OCI-LY1 (cell line): ENCODE data around the gene SH3BP5.

ENCODE experiments used
- H2AFZ ChIP-seq: fragments of 200-600 bp; sonication (generic), shearing (Covaris generic); 2 replicates; pipeline ENCODE4 v1.6.0; 2014; ENCODE audit warnings: antibody characterized with exemption, mild to moderate bottlenecking, low read length
- H3F3A ChIP-seq: fragments of 200-600 bp; sonication (generic), shearing (Covaris generic); 2 replicates; pipeline ENCODE4 v1.6.0; 2014; ENCODE audit warnings: mild to moderate bottlenecking, antibody characterized with exemption, low read length, moderate library complexity; ENCODE audit not compliant: insufficient read depth
- H3K27ac ChIP-seq: fragments of 200-600 bp; sonication (generic); 2 replicates; pipeline ENCODE4 v1.5.1; 2014; ENCODE audit warnings: low read length, mixed run types, mild to moderate bottlenecking, low read depth; ENCODE audit not compliant: poor library complexity, severe bottlenecking
- H3K27me3 ChIP-seq: fragments of 200-600 bp; sonication (generic); 2 replicates; pipeline ENCODE4 v1.6.0; 2014; ENCODE audit warnings: antibody characterized with exemption, mild to moderate bottlenecking, low read length, moderate library complexity; ENCODE audit not compliant: insufficient read depth
- H3K36me3 ChIP-seq: fragments of 200-600 bp; sonication (generic); 2 replicates; pipeline ENCODE4 v1.6.1; 2014; ENCODE audit warnings: mild to moderate bottlenecking, antibody characterized with exemption, low read length, moderate library complexity, mixed read lengths; ENCODE audit not compliant: insufficient read depth
- H3K4me1 ChIP-seq: fragments of 200-600 bp; sonication (generic); 2 replicates; pipeline ENCODE4 v1.5.1; 2014; ENCODE audit warnings: mild to moderate bottlenecking, low read length, moderate library complexity; ENCODE audit not compliant: insufficient read depth, severe bottlenecking
- H3K4me2 ChIP-seq: fragments of 200-600 bp; sonication (generic), shearing (Covaris generic); 2 replicates; pipeline ENCODE4 v1.6.1; 2014; ENCODE audit warnings: low read length
- H3K4me3 ChIP-seq: fragments of 200-600 bp; sonication (generic); 2 replicates; pipeline ENCODE4 v1.5.1; 2014; ENCODE audit warnings: low read length, low read depth, mild to moderate bottlenecking, mixed read lengths; ENCODE audit not compliant: poor library complexity, severe bottlenecking
- H3K79me2 ChIP-seq: fragments of 200-600 bp; shearing (Covaris generic); 2 replicates; pipeline ENCODE4 v1.6.1; 2016; ENCODE audit warnings: mixed run types, low read length, mixed read lengths; ENCODE audit not compliant: insufficient read depth
- H3K9ac ChIP-seq: fragments of 200-600 bp; sonication (generic), shearing (Covaris generic); 2 replicates; pipeline ENCODE4 v1.6.1; 2014; ENCODE audit warnings: mild to moderate bottlenecking, low read length, mixed read lengths
- H3K9me2 ChIP-seq: fragments of 200-600 bp; sonication (generic), shearing (Covaris generic); 2 replicates; pipeline ENCODE4 v1.6.1; 2014; ENCODE audit warnings: low read depth, mild to moderate bottlenecking, low read length, mixed read lengths
- H3K9me3 ChIP-seq: fragments of 200-600 bp; shearing (Covaris generic); 2 replicates; pipeline ENCODE4 v1.6.1; 2014; ENCODE audit warnings: low read length, mixed read lengths
- H4K20me1 ChIP-seq: fragments of 200-600 bp; sonication (generic), shearing (Covaris generic); 2 replicates; pipeline ENCODE4 v1.6.0; 2016; ENCODE audit warnings: mild to moderate bottlenecking, low read length; ENCODE audit not compliant: insufficient read depth
- CTCF ChIP-seq: fragments of 200-600 bp; sonication (generic), shearing (Covaris generic); IDR thresholded peaks from 2 replicates; pipeline ENCODE4 v1.5.1; 2017; ENCODE audit warnings: mild to moderate bottlenecking, antibody characterized with exemption, low read length, moderate library complexity, mixed read lengths
- EZH2 ChIP-seq: fragments of 200-600 bp; sonication (generic), shearing (Covaris generic); IDR thresholded peaks from 2 replicates; pipeline ENCODE4 v1.8.0; 2017; ENCODE audit warnings: borderline replicate concordance, mixed run types, mild to moderate bottlenecking, antibody characterized with exemption, low read length, moderate library complexity, mixed read lengths

SH3BP5 gene

GRCh38 chr3:15286022-15286421 is 46.4 kb downstream of the SH3BP5 start:
- Histone ChIP-seq H2AFZ (no peak overlapping the region), H3K9ac (no peak overlapping the region), H3K27ac (no peak overlapping the region), H3K4me1 (peaks cover 5% of the 10 kb centered on the region), H3K4me2 (no peak overlapping the region), H3K9me3 (no peaks in the 10 kb centered on the region), H3K9me2 (no peaks in the 10 kb centered on the region), H4K20me1 (no peaks in the 10 kb centered on the region), H3K36me3 (no peaks in the 10 kb centered on the region; the same call in 1 of the 2 replicates), H3F3A (no peaks in the 10 kb centered on the region), H3K27me3 (no peaks in the 10 kb centered on the region), H3K4me3 (no peak overlapping the region), H3K79me2 (no peaks in the 10 kb centered on the region)
- TF ChIP-seq CTCF (no peak), EZH2 (no peak)

DNA sequence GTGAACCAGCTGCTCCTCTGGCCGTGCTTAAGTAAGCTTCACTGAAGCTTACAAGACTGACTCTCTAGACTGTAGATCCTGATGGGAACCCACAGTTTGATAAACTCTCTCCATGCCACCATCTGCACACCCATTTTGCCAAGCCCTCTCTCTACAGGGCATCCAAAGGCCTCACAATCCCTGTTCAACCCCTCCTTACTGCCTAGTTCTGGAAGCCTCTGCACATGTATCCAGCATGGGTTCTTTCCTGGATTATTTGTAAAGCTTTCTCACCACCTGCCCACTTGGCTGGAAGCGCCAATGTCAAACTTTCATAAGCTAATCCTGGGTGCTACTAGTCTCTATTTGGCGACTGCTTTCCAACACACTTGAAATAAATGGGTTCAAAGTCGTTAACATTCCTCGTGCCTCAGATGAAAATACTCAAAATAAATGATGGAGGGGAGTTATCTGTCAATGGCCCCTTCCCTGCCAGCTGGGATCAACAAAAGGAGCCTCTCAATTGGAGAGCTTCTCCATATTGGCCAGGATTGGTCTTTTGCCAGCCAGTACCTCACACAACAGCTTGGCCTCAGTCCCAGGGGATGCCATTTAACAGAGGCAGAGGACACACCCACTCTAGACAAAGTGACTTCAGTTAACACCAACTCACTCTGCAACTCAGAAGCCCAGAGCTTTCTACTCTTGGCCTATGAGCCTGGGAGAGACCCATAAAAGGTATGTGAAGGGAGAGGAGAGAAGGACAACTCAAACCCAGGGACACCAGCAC is 48.1 kb downstream of the SH3BP5 start:
- no peak overlapping the region for H3K4me3 ChIP-seq
- H3K27ac ChIP-seq = no peak overlapping the region
- H2AFZ ChIP-seq = no peak overlapping the region
- H4K20me1 ChIP-seq = no peaks in the 10 kb centered on the region
- H3K79me2 ChIP-seq = no peaks in the 10 kb centered on the region
- no peak overlapping the region for H3K9ac ChIP-seq
- no peaks in the 10 kb centered on the region for H3K9me3 ChIP-seq
- peaks cover 13% of the 10 kb centered on the region for H3K4me1 ChIP-seq
- no peak for TF ChIP-seq CTCF
- TF ChIP-seq EZH2 = no peak
- H3K36me3 ChIP-seq = no peaks in the 10 kb centered on the region; the same call in 1 of the 2 replicates
- H3K27me3 ChIP-seq = no peaks in the 10 kb centered on the region
- H3K4me2 ChIP-seq = no peak overlapping the region
- no peaks in the 10 kb centered on the region for H3F3A ChIP-seq
- H3K9me2 ChIP-seq = no peaks in the 10 kb centered on the region

- Histone ChIP-seq H3K27ac (no peak overlapping the region), H2AFZ (no peak overlapping the region), H3K9me2 (no peaks in the 10 kb centered on the region), H3K36me3 (no peaks in the 10 kb centered on the region; the same call in 1 of the 2 replicates), H3K4me3 (no peak overlapping the region), H3K4me2 (no peak overlapping the region), H3K27me3 (no peaks in the 10 kb centered on the region), H3K4me1 (peaks cover 19% of the 10 kb centered on the region), H3K9ac (no peak overlapping the region), H3K9me3 (no peaks in the 10 kb centered on the region), H3K79me2 (no peaks in the 10 kb centered on the region), H3F3A (no peaks in the 10 kb centered on the region), H4K20me1 (no peaks in the 10 kb centered on the region)
- TF ChIP-seq CTCF (no peak), EZH2 (no peak)
Measured at GRCh38 chr3:15283702-15284101, 48.7 kb downstream of the SH3BP5 start.
